Mesenchymal stem cell (in vitro differentiated cells and primary cell): ENCODE measurements around the gene COL13A1.

Experiments used
- DNase-seq: peaks from one replicate; pipeline ENCODE4 v3.0.0-alpha.2; 2013
- H2AFZ ChIP-seq: one replicate; pipeline ENCODE4 v1.6.1; 2013; ENCODE audit warnings: low read depth, mild to moderate bottlenecking, control low read depth, inconsistent platforms, low read length, moderate library complexity
- H2AK5ac ChIP-seq: 2 replicates; pipeline ENCODE4 v1.6.1; 2013; ENCODE audit warnings: low read length, moderate library complexity, mild to moderate bottlenecking, inconsistent platforms; ENCODE audit not compliant: severe bottlenecking
- H2BK120ac ChIP-seq: one replicate; pipeline ENCODE4 v1.6.1; 2013; ENCODE audit warnings: low read depth, mild to moderate bottlenecking, inconsistent platforms, low read length, moderate library complexity
- H2BK12ac ChIP-seq, 2 experiments: one replicate each; pipeline ENCODE4 v1.6.1; 2013; ENCODE audit warnings: inconsistent platforms in 2 of 2, low read length in 2 of 2, mild to moderate bottlenecking in 2 of 2, moderate library complexity in 2 of 2, control low read depth in 1 of 2
- H2BK15ac ChIP-seq: one replicate; pipeline ENCODE4 v1.6.1; 2013; ENCODE audit warnings: mild to moderate bottlenecking, low read depth, inconsistent platforms; ENCODE audit not compliant: poor library complexity, severe bottlenecking
- H2BK5ac ChIP-seq: 2 replicates; pipeline ENCODE4 v1.6.1; 2013; ENCODE audit warnings: low read depth, mild to moderate bottlenecking, low read length, control low read depth, inconsistent platforms; ENCODE audit not compliant: poor library complexity, severe bottlenecking
- H3K14ac ChIP-seq, 2 experiments: one replicate each; pipeline ENCODE4 v1.6.1; 2013; ENCODE audit warnings: inconsistent platforms in 2 of 2, low read length in 2 of 2, control low read depth in 1 of 2, mild to moderate bottlenecking in 1 of 2, moderate library complexity in 1 of 2
- H3K18ac ChIP-seq, 2 experiments: one replicate each; pipeline ENCODE4 v1.6.1; 2013; ENCODE audit warnings: inconsistent platforms in 2 of 2, low read length in 2 of 2, control low read depth in 1 of 2, low read depth in 1 of 2, mild to moderate bottlenecking in 1 of 2
- H3K23ac ChIP-seq, 2 experiments: one replicate each; pipeline ENCODE4 v1.6.1; 2013; ENCODE audit warnings: inconsistent platforms in 2 of 2, low read length in 2 of 2, mild to moderate bottlenecking in 2 of 2, moderate library complexity in 2 of 2, control low read depth in 1 of 2
- H3K27ac ChIP-seq: 2 replicates; pipeline ENCODE4 v1.5.1; 2013; ENCODE audit warnings: mild to moderate bottlenecking, moderate library complexity, low read length, control low read depth, inconsistent platforms; ENCODE audit not compliant: poor library complexity, severe bottlenecking
- H3K27me3 ChIP-seq, 2 experiments: 2 replicates each; pipeline versions ENCODE4 v1.6.1 to v1.7.0; 2013; ENCODE audit warnings: low read length in 2 of 2, mild to moderate bottlenecking in 2 of 2, moderate library complexity in 2 of 2, control low read depth in 1 of 2, inconsistent platforms in 1 of 2; ENCODE audit not compliant: control insufficient read depth in 1 of 2, insufficient read depth in 1 of 2
- H3K36me3 ChIP-seq, 2 experiments: 2 replicates each; pipeline versions ENCODE4 v1.6.1 to v1.7.0; 2013; ENCODE audit warnings: low read length in 2 of 2, control low read depth in 1 of 2, inconsistent platforms in 1 of 2, low read depth in 1 of 2, mild to moderate bottlenecking in 1 of 2; ENCODE audit not compliant: insufficient read depth in 2 of 2, control insufficient read depth in 1 of 2
- H3K4ac ChIP-seq, 2 experiments: one replicate each; pipeline ENCODE4 v1.6.1; 2013; ENCODE audit warnings: inconsistent platforms in 2 of 2, low read length in 2 of 2, mild to moderate bottlenecking in 2 of 2, moderate library complexity in 2 of 2, control low read depth in 1 of 2, low read depth in 1 of 2
- H3K4me1 ChIP-seq: 2 replicates; pipeline ENCODE4 v1.6.1; 2013; ENCODE audit warnings: low read depth, low read length, control low read depth; ENCODE audit not compliant: control insufficient read depth, insufficient read depth
- H3K4me2 ChIP-seq: 2 replicates; pipeline ENCODE4 v1.6.1; 2013; ENCODE audit warnings: low read length, mild to moderate bottlenecking, inconsistent platforms; ENCODE audit not compliant: poor library complexity, severe bottlenecking
- H3K4me3 ChIP-seq, 2 experiments: 2 replicates each; pipeline versions ENCODE4 v1.5.1 to v1.7.0; 2013; ENCODE audit warnings: low read length in 2 of 2, mild to moderate bottlenecking in 2 of 2, control low read depth in 1 of 2, low read depth in 1 of 2; ENCODE audit not compliant: insufficient read depth in 1 of 2
- H3K79me1 ChIP-seq: replicated peaks from 2 replicates; pipeline ENCODE4 v1.6.1; 2013; ENCODE audit warnings: mild to moderate bottlenecking, control low read depth, low read length, inconsistent platforms; ENCODE audit not compliant: poor library complexity, severe bottlenecking
- H3K9ac ChIP-seq: 2 replicates; pipeline ENCODE4 v1.7.0; 2013; ENCODE audit warnings: mild to moderate bottlenecking, low read length, moderate library complexity
- H3K9me3 ChIP-seq: 2 replicates; pipeline ENCODE4 v1.7.0; 2013; ENCODE audit warnings: mild to moderate bottlenecking, low read length; ENCODE audit not compliant: control insufficient read depth
- H4K8ac ChIP-seq: one replicate; pipeline ENCODE4 v1.6.1; 2013; ENCODE audit warnings: inconsistent platforms, mild to moderate bottlenecking, low read length, moderate library complexity
- H4K91ac ChIP-seq: one replicate; pipeline ENCODE4 v1.6.1; 2013; ENCODE audit warnings: mild to moderate bottlenecking, low read length, inconsistent platforms
- WGBS: methylation state at CpG from one replicate; pipeline ENCODE4 v1.1.7; 2013; ENCODE audit warnings: mixed read lengths; 5-methylcytosine and 5-hydroxymethylcytosine counted together

Gene COL13A1

GRCh38 chr10:69939061-69939460, 137.4 kb downstream of the COL13A1 start:
- Histone ChIP-seq H3K4ac (no peak overlapping the region), H2BK15ac (no peak overlapping the region), H2AK5ac (no peak overlapping the region), H3K9ac (no peak overlapping the region), H3K27ac (no peak overlapping the region), H2BK5ac (no peak overlapping the region), H3K79me1 (no peaks in the 10 kb centered on the region), H2BK12ac (no peak overlapping the region), H4K91ac (no peak overlapping the region), H3K4me1 (no peaks in the 10 kb centered on the region), H3K14ac (no peak overlapping the region), H2BK120ac (no peak overlapping the region), H3K4me3 (no peak overlapping the region), H3K18ac (no peak overlapping the region), H2AFZ (no peak overlapping the region), H3K36me3 (peaks cover 40 to 49% of the 10 kb centered on the region in 2 experiments), H3K23ac (no peak overlapping the region), H3K9me3 (no peaks in the 10 kb centered on the region), H3K27me3 (no peaks in the 10 kb centered on the region), H3K4me2 (no peak overlapping the region), H4K8ac (no peak overlapping the region)
- DNase-seq, result no peak
- 95% methylated on average over 2 of the region's 3 CpGs for WGBS

GRCh38 chr10:69939481-69939880, 137.8 kb downstream of the COL13A1 start:
- WGBS, result 87% methylated on average over 4 of the region's 4 CpGs

GRCh38 chr10:69941730-69942129, 140.0 kb downstream of the COL13A1 start:
- Histone ChIP-seq H3K4ac (no peak overlapping the region), H3K23ac (no peak overlapping the region), H3K18ac (no peak overlapping the region), H3K9ac (no peak overlapping the region), H3K27me3 (no peaks in the 10 kb centered on the region), H3K14ac (no peak overlapping the region), H3K4me1 (peaks cover 1% of the 10 kb centered on the region), H3K9me3 (no peaks in the 10 kb centered on the region), H3K27ac (no peak overlapping the region), H2BK15ac (no peak overlapping the region), H3K79me1 (no peaks in the 10 kb centered on the region), H2BK12ac (no peak overlapping the region), H3K36me3 (peaks cover 48 to 58% of the 10 kb centered on the region in 2 experiments), H4K8ac (no peak overlapping the region), H4K91ac (no peak overlapping the region), H3K4me3 (no peak overlapping the region), H2BK120ac (no peak overlapping the region), H2AFZ (no peak overlapping the region), H3K4me2 (no peak overlapping the region), H2BK5ac (no peak overlapping the region), H2AK5ac (no peak overlapping the region)
- no peak for DNase-seq
- WGBS, result 87% methylated on average over 11 of the region's 11 CpGs

More at GRCh38 chr10:69939481-69939880, 137.8 kb downstream of the COL13A1 start:
- H2BK120ac ChIP-seq, result no peak overlapping the region
- no peak overlapping the region for H3K4me2 ChIP-seq
- no peak overlapping the region for H3K9ac ChIP-seq
- H2AFZ ChIP-seq, result no peak overlapping the region
- no peaks in the 10 kb centered on the region for H3K79me1 ChIP-seq
- H3K4me1 ChIP-seq, result no peaks in the 10 kb centered on the region
- H4K8ac ChIP-seq, result no peak overlapping the region
- no peak overlapping the region for H2BK15ac ChIP-seq
- H2AK5ac ChIP-seq, result no peak overlapping the region
- no peak overlapping the region for H2BK12ac ChIP-seq
- H3K27me3 ChIP-seq, result no peaks in the 10 kb centered on the region
- H3K23ac ChIP-seq, result no peak overlapping the region
- DNase-seq, result no peak
- no peak overlapping the region for H2BK5ac ChIP-seq
- no peak overlapping the region for H3K18ac ChIP-seq
- peaks cover 41 to 48% of the 10 kb centered on the region in 2 experiments for H3K36me3 ChIP-seq
- no peak overlapping the region for H3K14ac ChIP-seq
- H3K9me3 ChIP-seq, result no peaks in the 10 kb centered on the region
- H3K27ac ChIP-seq, result no peak overlapping the region
- H3K4me3 ChIP-seq, result no peak overlapping the region
- no peak overlapping the region for H3K4ac ChIP-seq
- no peak overlapping the region for H4K91ac ChIP-seq

- H3K27ac ChIP-seq, result no peak overlapping the region
- H2BK5ac ChIP-seq, result no peak overlapping the region
- H2BK120ac ChIP-seq, result no peak overlapping the region
- no peaks in the 10 kb centered on the region for H3K9me3 ChIP-seq
- no peaks in the 10 kb centered on the region for H3K27me3 ChIP-seq
- DNase-seq, result no peak
- no peak overlapping the region for H3K23ac ChIP-seq
- H3K36me3 ChIP-seq, result peaks cover 58 to 65% of the 10 kb centered on the region in 2 experiments
- H3K14ac ChIP-seq, result no peak overlapping the region
- H3K4me1 ChIP-seq, result peaks cover 1% of the 10 kb centered on the region
- no peaks in the 10 kb centered on the region for H3K79me1 ChIP-seq
- H4K8ac ChIP-seq, result no peak overlapping the region
- 96% methylated on average over 19 of the region's 19 CpGs for WGBS
- H2AK5ac ChIP-seq, result no peak overlapping the region
- H2BK15ac ChIP-seq, result no peak overlapping the region
- H3K4me3 ChIP-seq, result no peak overlapping the region
- no peak overlapping the region for H4K91ac ChIP-seq
- H3K18ac ChIP-seq, result no peak overlapping the region
- no peak overlapping the region for H3K4ac ChIP-seq
- H3K4me2 ChIP-seq, result no peak overlapping the region
- no peak overlapping the region for H2AFZ ChIP-seq
- H3K9ac ChIP-seq, result no peak overlapping the region
- no peak overlapping the region for H2BK12ac ChIP-seq
Measured at GRCh38 chr10:69943292-69943820, 141.7 kb downstream of the COL13A1 start.
